GM18517 (cell line): ENCODE measurements around the gene SYT17.

Experiments
- ATAC-seq: cut with Tn5 transposase; IDR thresholded peaks from one replicate; pipeline ENCODE4 v1.9.1; 2021; ENCODE audit warnings: mild to moderate bottlenecking, moderate library complexity; ENCODE audit not compliant: unreplicated experiment

SYT17 gene

GRCh38 chr16:19242987-19243575 is 75.0 kb downstream of the SYT17 start:
- ATAC-seq: no peak

GRCh38 chr16:19245326-19245925 is 77.4 kb downstream of the SYT17 start:
- ATAC-seq: no peak

GRCh38 chr16:19252904-19253303 is 84.9 kb downstream of the SYT17 start:
- no peak for ATAC-seq

- ATAC-seq: no peak
Observed at GRCh38 chr16:19254611-19255010, 86.6 kb downstream of the SYT17 start.

- ATAC-seq: no peak
Observed at GRCh38 chr16:19264123-19264673, 96.2 kb downstream of the SYT17 start.

- ATAC-seq: no peak
Observed at GRCh38 chr16:19265380-19265930, 97.4 kb downstream of the SYT17 start.

- no peak for ATAC-seq
Observed at GRCh38 chr16:19266774-19267173, 98.7 kb downstream of the SYT17 start.

- no peak for ATAC-seq
Observed at GRCh38 chr16:19269098-19269497, 101.1 kb downstream of the SYT17 start.

- ATAC-seq: no peak
Observed at GRCh38 chr16:19274165-19274797, 106.2 kb downstream of the SYT17 start.

- ATAC-seq: no peak
Observed at GRCh38 chr16:19278403-19278802, 110.4 kb downstream of the SYT17 start.

GRCh38 chr16:19281246-19281645 is 113.2 kb downstream of the SYT17 start:
- ATAC-seq: no peak

GRCh38 chr16:19282101-19282500 is 114.1 kb downstream of the SYT17 start:
- ATAC-seq: no peak

GRCh38 chr16:19283637-19284036 is 115.6 kb downstream of the SYT17 start:
- no peak for ATAC-seq

- ATAC-seq: no peak
Observed at GRCh38 chr16:19284207-19284606, 116.2 kb downstream of the SYT17 start.

- no peak for ATAC-seq
Observed at GRCh38 chr16:19285431-19285830, 117.4 kb downstream of the SYT17 start, which contains the start of gene CLEC19A. Gene CLEC19A (plus strand): TSS chr16:19285731. CDS start chr16:19285852, 121 bp downstream.

GRCh38 chr16:19286827-19287226 is 118.8 kb downstream of the SYT17 start:
- ATAC-seq: no peak

GRCh38 chr16:19287241-19287640 is 119.2 kb downstream of the SYT17 start:
- no peak for ATAC-seq

- no peak for ATAC-seq
Observed at GRCh38 chr16:19288872-19289799, 121.1 kb downstream of the SYT17 start.

GRCh38 chr16:19289811-19290485 is 121.9 kb downstream of the SYT17 start:
- no peak for ATAC-seq

GRCh38 chr16:19290860-19291259 is 122.8 kb downstream of the SYT17 start:
- no peak for ATAC-seq
